GM12891 (cell line): ENCODE data around the gene SYT1.

ENCODE experiments used
- POLR2A ChIP-seq: IDR thresholded peaks from 2 replicates; pipeline ENCODE4 v1.6.1; 2011; ENCODE audit warnings: low read depth, low read length, control low read depth
- POLR2AphosphoS5 ChIP-seq: IDR thresholded peaks from 2 replicates; pipeline ENCODE4 v1.6.1; 2011; ENCODE audit warnings: low read depth, low read length, control low read depth

- TF ChIP-seq POLR2A = no peak
- TF ChIP-seq POLR2AphosphoS5 = no peak
Observed at GRCh38 chr12:79358716-79359300, 494.2 kb downstream of the SYT1 start.
